RWPE1 (cell line): ENCODE data around the gene WWP2.
A peak's percentile ranks its signal among the peaks of the same experiment; 100 is the strongest.

Source experiments
- CTCF ChIA-PET: fragments of 350-600 bp; sonication (Branson Sonifier 250); formaldehyde crosslinking; extraction: SDS; loops from one replicate; lab custom pipeline; 2021; lab: Yijun Ruan, JAX
- POLR2A ChIA-PET: fragments of 400-600 bp; formaldehyde crosslinking; extraction: SDS; loops from one replicate; lab custom pipeline; 2020; ENCODE audit warnings: antibody characterized with exemption; ENCODE audit not compliant: low non-redundant PET; lab: Yijun Ruan, JAX
- DNase-seq: peaks from one replicate; pipeline ENCODE4 v3.0.0; 2012; ENCODE audit warnings: low spot score
- H3K27ac ChIP-seq: fragments of 450-650 bp; 2 replicates; pipeline ENCODE4 v1.5.1; 2017
- CTCF ChIP-seq: fragments of 450-650 bp; conservative IDR thresholded peaks from 2 replicates; pipeline ENCODE4 v1.5.1; 2017; ENCODE audit warnings: low read depth, mild to moderate bottlenecking

Gene WWP2

DNA sequence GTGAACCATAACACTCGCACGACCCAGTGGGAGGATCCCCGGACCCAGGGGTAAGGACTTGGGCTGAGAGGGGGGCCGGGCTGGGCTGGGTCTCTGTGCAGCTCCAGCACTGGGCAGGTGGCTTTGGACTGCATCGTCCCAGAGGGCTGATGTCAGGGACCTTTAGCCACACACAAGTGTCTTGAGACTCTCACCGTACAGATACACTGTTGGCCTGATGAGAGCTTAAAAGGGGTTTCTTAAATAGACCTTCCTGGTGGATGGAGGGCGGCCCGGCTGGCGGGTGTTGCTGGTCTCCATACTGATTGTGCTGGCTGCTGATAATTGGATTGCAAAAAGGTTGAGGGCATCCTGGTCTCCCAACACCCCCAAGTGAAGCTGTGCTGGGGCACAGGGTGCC lies 167.3 kb downstream of the WWP2 start:
- no peak for TF ChIP-seq CTCF
- POLR2A ChIA-PET: no interaction called here
- CTCF ChIA-PET: interaction anchor here (0.6 to 1.8 kb wide), 7 partner anchors 9 to 1069 kb away, joined by 3 to 7 read pairs (median 4); no protein-coding TSS in a partner anchor
- DNase-seq: no peak
- no peak overlapping the region for H3K27ac ChIP-seq

- CTCF ChIA-PET: interaction anchor here (0.6 to 1.8 kb wide), 20 partner anchors 10 to 1068 kb away, joined by 3 to 7 read pairs (median 3); no protein-coding TSS in a partner anchor
- POLR2A ChIA-PET: no interaction called here
- TF ChIP-seq CTCF: peak; percentile 80
- DNase-seq: peak; percentile 73
- no peak overlapping the region for H3K27ac ChIP-seq
These were observed 168.1 kb downstream of the WWP2 start for GRCh38 chr16:69930117-69930776.

DNA sequence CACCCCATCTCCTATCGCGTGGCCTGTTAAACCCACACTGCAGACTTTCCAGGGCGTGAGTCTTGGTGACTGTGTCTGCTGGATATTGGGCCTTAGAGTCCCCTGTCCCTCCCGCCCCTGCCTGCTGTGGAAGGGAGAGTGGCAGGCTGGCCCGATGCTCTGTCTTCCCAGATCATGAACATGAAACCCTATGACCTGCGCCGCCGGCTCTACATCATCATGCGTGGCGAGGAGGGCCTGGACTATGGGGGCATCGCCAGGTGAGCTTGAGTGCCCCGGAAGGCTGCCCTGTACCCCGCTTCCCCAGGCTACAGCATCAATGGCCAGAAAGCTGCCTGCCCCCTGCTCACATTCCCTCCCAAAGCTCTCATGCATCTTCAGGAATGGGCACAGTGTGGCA lies 169.5 kb downstream of the WWP2 start:
- no peak for DNase-seq
- POLR2A ChIA-PET: no interaction called here
- CTCF ChIA-PET: no interaction called here

GRCh38 chr16:69932228-69932627 lies 170.1 kb downstream of the WWP2 start:
- H3K27ac ChIP-seq: no peak overlapping the region
- POLR2A ChIA-PET: no interaction called here
- TF ChIP-seq CTCF: no peak
- CTCF ChIA-PET: no interaction called here
- DNase-seq: no peak

More for the DNA sequence above, 169.5 kb downstream of the WWP2 start:
- no peak overlapping the region for H3K27ac ChIP-seq
- TF ChIP-seq CTCF: no peak

DNA sequence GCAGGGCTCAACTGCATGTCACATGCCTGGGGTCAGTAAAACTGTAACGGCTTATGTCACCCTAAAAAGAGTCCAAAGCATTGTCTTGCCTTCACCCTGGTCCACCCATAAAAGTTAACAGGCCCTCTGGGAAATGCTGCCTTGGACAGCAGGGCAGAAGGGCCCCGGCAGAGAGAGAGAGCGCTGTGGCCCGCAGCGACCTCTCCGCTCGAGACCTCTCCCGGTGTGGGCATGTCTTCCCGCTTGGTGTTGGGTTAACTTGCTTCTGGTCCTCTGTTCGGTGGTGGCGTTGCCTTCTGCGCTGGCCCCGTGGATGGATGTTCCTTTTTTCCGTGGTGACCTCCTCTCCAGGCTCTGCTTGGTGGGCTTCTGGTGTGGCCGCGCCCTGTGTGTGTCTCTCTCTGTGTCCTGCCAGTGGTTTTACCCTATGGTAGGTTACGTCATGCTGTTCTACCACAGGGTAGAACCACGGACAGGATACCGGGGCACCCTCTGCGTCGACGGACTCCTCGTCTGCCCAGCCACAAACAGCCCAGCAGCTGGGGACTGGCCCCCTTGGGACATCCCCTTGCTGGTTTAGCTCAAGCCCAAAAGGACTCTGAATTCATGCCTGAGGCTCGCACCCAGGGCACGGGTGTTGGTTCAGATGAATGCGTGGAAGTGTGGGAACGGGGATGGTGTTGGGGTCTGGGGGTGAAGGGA lies 170.7 kb downstream of the WWP2 start:
- DNase-seq: no peak
- no peak overlapping the region for H3K27ac ChIP-seq
- POLR2A ChIA-PET: no interaction called here
- no peak for TF ChIP-seq CTCF
- CTCF ChIA-PET: interaction anchor here (0.6 kb wide), 1 partner anchor 292 kb away, joined by 3 read pairs; no protein-coding TSS in a partner anchor

DNA sequence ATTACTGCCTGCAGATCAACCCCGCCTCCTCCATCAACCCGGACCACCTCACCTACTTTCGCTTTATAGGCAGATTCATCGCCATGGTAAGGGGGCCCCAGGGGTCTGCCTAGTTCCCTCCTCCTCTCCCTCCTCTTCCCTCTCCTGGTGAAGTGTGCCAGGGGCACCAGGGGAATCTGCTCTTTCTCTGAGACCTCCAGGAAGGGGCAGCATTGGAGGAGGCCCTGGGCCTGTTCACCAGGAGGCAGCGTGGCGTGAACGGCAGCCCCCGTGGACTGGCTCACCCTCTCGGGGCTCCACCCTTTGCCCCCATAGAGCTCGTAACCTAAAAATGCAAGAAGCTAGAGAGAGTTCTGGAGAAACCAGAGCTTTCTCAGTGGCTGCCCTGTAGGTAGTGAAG lies 171.9 kb downstream of the WWP2 start:
- TF ChIP-seq CTCF: no peak
- H3K27ac ChIP-seq: no peak overlapping the region
- POLR2A ChIA-PET: no interaction called here
- no peak for DNase-seq
- CTCF ChIA-PET: no interaction called here
